ENCODE measurements around the gene GAS1.

DNA sequence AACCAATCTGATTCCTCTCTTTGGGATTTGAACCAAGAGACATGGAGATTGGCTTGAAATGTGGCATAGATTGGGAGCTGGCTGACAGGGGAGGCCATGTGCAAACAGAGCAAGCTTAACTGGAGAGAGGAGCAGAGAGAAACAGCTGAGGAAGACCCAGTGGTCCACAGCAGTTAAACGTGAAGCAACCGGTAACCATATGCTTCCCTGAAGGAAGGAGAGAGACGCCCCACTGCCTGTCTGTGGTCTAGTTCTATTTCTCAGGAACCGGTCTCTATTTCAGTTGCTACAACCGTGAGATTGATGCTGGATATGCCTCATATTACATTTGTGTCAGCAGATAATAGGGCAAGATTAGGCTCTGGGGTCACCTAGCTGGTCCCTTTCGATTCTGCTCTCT is 13.6 kb upstream of the GAS1 start:
- TF ChIP-seq, protein P1, sequence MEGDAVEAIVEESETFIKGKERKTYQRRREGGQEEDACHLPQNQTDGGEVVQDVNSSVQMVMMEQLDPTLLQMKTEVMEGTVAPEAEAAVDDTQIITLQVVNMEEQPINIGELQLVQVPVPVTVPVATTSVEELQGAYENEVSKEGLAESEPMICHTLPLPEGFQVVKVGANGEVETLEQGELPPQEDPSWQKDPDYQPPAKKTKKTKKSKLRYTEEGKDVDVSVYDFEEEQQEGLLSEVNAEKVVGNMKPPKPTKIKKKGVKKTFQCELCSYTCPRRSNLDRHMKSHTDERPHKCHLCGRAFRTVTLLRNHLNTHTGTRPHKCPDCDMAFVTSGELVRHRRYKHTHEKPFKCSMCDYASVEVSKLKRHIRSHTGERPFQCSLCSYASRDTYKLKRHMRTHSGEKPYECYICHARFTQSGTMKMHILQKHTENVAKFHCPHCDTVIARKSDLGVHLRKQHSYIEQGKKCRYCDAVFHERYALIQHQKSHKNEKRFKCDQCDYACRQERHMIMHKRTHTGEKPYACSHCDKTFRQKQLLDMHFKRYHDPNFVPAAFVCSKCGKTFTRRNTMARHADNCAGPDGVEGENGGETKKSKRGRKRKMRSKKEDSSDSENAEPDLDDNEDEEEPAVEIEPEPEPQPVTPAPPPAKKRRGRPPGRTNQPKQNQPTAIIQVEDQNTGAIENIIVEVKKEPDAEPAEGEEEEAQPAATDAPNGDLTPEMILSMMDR (IDR thresholded peaks at IDR 0.05 in 2 of 3, conservative IDR thresholded peaks at IDR 0.05 in 1 of 3; ENCODE audit: control insufficient read depth in 2 of 3, extremely low read depth in 1 of 3, insufficient read depth in 1 of 3, low read depth in 3 of 3, low read length in 3 of 3) = no peak
- no peak for TF ChIP-seq SUPT20H (IDR thresholded peaks at IDR 0.05; ENCODE audit: borderline replicate concordance, control insufficient read depth, low read depth, low read length)
- no peak for TF ChIP-seq REST (IDR thresholded peaks at IDR 0.05; ENCODE audit: low read depth, low read length)
- TF ChIP-seq SP1 (IDR thresholded peaks at IDR 0.05; ENCODE audit: low read depth, low read length) = no peak
- no peak for TF ChIP-seq CEBPB (IDR thresholded peaks at IDR 0.05; ENCODE audit: borderline replicate concordance in 1 of 2, low read depth in 2 of 2, low read length in 2 of 2)
- no peak for TF ChIP-seq POLR2AphosphoS5 (IDR thresholded peaks at IDR 0.05; ENCODE audit: low read length)
- no peak for TF ChIP-seq IKZF1 (conservative IDR thresholded peaks at IDR 0.05)
- no peak for TF ChIP-seq YY1 (IDR thresholded peaks at IDR 0.05; ENCODE audit: low read depth, low read length)
- no peak for TF ChIP-seq JUNB (IDR thresholded peaks at IDR 0.05)
- TF ChIP-seq, protein P2, sequence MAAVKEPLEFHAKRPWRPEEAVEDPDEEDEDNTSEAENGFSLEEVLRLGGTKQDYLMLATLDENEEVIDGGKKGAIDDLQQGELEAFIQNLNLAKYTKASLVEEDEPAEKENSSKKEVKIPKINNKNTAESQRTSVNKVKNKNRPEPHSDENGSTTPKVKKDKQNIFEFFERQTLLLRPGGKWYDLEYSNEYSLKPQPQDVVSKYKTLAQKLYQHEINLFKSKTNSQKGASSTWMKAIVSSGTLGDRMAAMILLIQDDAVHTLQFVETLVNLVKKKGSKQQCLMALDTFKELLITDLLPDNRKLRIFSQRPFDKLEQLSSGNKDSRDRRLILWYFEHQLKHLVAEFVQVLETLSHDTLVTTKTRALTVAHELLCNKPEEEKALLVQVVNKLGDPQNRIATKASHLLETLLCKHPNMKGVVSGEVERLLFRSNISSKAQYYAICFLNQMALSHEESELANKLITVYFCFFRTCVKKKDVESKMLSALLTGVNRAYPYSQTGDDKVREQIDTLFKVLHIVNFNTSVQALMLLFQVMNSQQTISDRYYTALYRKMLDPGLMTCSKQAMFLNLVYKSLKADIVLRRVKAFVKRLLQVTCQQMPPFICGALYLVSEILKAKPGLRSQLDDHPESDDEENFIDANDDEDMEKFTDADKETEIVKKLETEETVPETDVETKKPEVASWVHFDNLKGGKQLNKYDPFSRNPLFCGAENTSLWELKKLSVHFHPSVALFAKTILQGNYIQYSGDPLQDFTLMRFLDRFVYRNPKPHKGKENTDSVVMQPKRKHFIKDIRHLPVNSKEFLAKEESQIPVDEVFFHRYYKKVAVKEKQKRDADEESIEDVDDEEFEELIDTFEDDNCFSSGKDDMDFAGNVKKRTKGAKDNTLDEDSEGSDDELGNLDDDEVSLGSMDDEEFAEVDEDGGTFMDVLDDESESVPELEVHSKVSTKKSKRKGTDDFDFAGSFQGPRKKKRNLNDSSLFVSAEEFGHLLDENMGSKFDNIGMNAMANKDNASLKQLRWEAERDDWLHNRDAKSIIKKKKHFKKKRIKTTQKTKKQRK (IDR thresholded peaks at IDR 0.05; ENCODE audit: low read depth, low read length) = no peak
- no peak for TF ChIP-seq MEF2A (IDR thresholded peaks at IDR 0.05; ENCODE audit: insufficient read depth, low read depth, low read length)
- TF ChIP-seq RAD21 (IDR thresholded peaks at IDR 0.05; ENCODE audit: insufficient read depth, low read depth, low read length) = no peak
- no peak for TF ChIP-seq POLR2A (IDR thresholded peaks at IDR 0.05; ENCODE audit: low read depth, low read length)
